PC-3 (cell line): Measurements from ENCODE around the gene TENM4.

ENCODE experiments used
- CTCF ChIP-seq: fragments of 300-600 bp; sonication (generic); conservative IDR thresholded peaks from 2 replicates; pipeline ENCODE4 v1.5.1; 2017; ENCODE audit warnings: antibody characterized with exemption, low read depth, mild to moderate bottlenecking, low read length
- EZH2 ChIP-seq: fragments of 300-600 bp; sonication (generic); IDR thresholded peaks from one replicate; pipeline ENCODE4 v1.6.1; 2017; ENCODE audit warnings: antibody characterized with exemption, mild to moderate bottlenecking, low read length; ENCODE audit not compliant: unreplicated experiment
- EZH2phosphoT487 ChIP-seq: fragments of 300-600 bp; sonication (generic); IDR thresholded peaks from 2 replicates; pipeline ENCODE4 v1.6.1; 2018; ENCODE audit warnings: mild to moderate bottlenecking, antibody characterized with exemption, low read length, borderline replicate concordance

GRCh38 chr11:78780889-78781288 lies 659.9 kb downstream of the TENM4 start:
- TF ChIP-seq EZH2 (no peak), CTCF (no peak), EZH2phosphoT487 (no peak)
